H54 (cell line): Measurements from ENCODE around the gene MMP20.

ENCODE experiments used
- DNase-seq: peaks from one replicate; pipeline ENCODE4 v3.0.0; 2011; ENCODE audit warnings: low spot score, mixed read lengths; ENCODE audit not compliant: insufficient read length
- FAIRE-seq: peaks from 3 replicates; lab custom pipeline; 2011; peaks lifted over from hg19 to GRCh38; lab: Jason Lieb, UNC
- POLR2A ChIP-seq: IDR thresholded peaks from 2 replicates; pipeline ENCODE4 v1.6.1; 2011; ENCODE audit warnings: low read depth, mild to moderate bottlenecking, low read length

Gene MMP20

DNA sequence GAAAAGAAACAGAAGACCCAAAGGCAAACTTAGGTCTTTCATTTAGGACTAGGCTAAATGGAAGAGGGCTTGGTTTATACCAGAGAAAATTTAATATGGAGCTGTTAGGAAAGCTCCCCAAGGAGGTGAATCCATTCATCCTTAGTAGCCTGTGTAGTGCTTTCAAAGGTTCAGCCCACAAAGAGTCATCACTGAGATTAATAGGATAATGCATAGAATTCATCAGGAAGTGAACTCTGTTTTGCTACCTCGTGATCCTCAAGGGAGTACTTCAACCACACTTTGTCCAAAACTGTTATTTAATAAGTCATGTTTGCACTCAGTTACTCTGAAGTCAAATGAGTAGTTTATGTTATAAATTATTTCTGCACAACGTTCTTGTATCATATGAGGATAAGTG, 51.3 kb downstream of the MMP20 start:
- TF ChIP-seq POLR2A = no peak
- DNase-seq (no peak), FAIRE-seq (no peak)

DNA sequence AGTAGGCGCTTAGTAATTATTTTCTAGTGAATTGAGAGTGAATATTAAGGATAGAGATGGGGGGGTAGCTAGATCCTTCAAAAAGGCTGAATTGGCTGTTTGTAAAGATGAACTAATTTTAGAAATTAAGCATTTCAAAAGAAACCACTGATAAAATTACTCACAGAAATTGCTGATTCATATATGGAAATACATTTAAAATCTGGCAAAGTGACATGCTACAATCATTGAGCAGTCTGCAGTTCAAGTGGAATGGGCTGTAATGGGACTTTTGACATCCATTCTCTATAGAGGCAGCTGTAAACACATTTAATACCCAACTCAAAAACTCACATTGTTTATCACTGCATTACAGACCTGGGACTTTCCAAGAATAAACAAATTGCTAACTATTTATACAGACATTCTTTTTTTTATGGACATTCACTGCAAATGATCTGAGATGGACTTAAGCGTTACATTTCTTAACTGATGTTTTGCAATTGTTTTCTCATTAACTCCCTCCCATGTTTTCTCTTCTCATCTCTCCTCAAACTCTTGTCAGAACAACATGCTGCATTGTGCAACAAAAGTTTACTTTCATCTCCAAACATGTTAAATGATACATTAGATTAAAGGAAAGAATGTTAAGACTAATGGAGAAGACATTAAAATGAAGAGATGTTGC, 52.4 kb downstream of the MMP20 start:
- no peak for TF ChIP-seq POLR2A
- no peak for DNase-seq
- FAIRE-seq = no peak

DNA sequence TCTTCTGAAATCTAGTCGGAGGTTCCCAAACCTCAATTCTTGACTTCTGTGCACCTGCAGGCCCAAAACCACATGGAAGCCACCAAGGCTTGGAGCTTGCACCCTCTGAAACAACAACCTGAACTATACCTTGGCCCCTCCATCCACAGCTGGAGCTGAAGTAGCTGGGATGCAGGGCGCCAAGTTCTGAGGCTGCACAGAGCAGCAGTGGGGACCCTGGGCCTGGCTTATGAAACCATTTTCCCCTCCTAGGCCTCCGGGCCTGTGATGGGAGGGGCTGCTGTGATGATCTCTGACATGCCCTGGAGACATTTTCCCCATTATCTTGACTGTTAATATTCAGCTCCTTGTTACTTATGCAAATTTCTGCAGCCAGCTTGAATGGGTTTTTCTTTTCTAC, 56.3 kb downstream of the MMP20 start:
- FAIRE-seq = no peak
- DNase-seq = no peak
- TF ChIP-seq POLR2A = no peak

DNA sequence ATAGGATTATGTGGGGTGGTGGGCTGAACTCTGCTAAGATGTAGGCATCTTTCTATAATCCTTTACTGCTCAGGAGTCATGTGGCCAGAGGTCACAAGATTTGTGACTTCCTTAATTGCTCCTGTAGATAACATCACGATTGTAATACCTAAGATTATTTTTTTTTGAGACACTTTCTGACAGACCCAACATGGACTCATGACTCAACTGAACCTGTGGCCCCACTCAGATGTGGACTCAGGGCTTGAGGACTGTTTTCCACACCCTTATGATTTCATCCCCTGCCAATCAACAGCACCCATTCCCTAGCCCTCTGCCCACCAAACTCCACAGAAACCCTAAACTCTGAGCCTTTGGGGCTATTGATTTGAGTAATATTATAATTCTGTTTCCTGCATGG, 59.0 kb downstream of the MMP20 start:
- FAIRE-seq = no peak
- DNase-seq = no peak
- TF ChIP-seq POLR2A = no peak

DNA sequence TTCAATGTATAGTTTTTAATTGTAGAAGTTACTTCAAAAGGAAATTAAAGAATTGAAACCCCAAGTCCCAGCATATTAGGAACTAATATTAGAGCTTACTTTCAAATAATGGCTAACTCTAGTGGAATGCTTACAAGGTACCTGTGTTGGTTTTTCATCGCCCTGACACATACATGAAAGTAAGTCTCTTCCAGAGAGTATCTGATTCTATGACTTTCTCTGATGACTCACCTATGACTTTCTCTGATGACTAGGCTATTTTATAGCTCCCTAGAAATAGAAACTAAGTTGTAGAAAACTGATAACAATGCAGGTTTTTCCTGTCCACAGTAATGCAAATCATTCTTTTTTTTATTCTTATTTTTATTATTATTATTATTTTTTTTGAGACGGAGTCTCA, 61.0 kb downstream of the MMP20 start:
- DNase-seq (peak; percentile 19), FAIRE-seq (peak; percentile 68)
- no peak for TF ChIP-seq POLR2A

- DNase-seq = no peak
- TF ChIP-seq POLR2A = no peak
- FAIRE-seq = no peak
Observed at GRCh38 chr11:102561636-102562035, 63.5 kb downstream of the MMP20 start.

DNA sequence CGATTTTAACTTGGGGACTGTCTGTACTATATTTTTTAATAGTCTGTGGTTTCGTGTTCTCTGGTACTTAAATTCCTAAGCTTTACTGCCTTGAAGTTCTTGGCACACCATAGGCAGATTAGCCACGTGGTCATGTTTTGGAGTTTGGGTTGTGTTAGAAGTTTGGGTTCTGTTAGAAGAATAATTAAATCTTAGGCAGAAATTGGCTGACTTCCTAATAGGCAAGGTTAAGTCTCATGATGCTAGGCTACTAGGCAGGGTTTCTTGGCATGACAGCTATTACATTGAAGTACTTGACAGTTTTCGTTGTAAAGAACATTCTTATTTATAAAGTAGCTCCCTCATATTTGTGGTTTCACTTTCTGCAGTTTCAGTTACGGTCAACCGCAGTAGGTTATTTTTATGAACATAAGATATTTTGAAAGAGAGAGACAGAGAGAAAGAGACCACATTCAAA, 64.5 kb downstream of the MMP20 start:
- no peak for FAIRE-seq
- no peak for TF ChIP-seq POLR2A

GRCh38 chr11:102559839-102560238, 65.3 kb downstream of the MMP20 start:
- FAIRE-seq (no peak), DNase-seq (no peak)
- TF ChIP-seq POLR2A = no peak

More for the DNA sequence above, 64.5 kb downstream of the MMP20 start:
- DNase-seq = no peak

DNA sequence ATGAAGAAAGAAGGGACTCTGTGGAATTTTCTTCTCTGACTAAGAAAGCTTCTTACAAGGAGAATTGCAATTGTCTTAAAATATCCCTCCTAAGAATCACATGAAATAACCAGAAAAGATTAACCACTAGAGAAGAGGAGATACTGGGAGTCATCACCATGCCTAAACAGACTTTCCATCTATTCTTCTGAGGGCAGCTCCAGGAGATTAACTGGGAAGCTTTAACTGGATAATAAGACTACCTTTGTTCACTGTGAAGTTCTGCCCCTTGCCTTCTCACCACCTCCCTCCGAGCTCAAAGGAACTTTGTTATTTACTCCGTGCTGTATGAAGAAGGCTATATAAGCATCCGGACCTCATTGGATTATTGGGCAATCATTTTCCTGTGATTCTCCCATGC, 70.0 kb downstream of the MMP20 start:
- DNase-seq = no peak
- TF ChIP-seq POLR2A = no peak
- no peak for FAIRE-seq

DNA sequence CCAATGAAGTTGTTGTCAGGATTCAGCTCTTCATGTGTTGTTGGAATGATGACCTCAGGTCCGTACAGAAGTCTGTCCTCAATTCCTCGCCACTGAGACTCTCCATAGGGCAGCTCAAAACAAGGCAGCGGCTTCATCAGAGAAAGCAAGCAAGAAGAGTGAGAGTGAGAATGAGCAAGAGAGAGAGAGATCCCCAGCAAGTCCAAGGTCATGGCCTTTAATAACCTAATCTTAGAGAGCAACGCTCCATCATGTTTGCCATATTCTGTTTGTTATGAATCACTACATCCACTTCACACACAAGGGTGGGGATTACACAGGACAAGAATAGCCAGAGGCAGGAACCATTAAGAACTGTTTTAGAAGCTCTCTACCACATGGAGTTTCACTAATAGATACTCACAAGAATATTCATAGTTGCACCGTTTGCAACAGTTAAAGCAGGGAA, 71.3 kb downstream of the MMP20 start:
- no peak for FAIRE-seq
- no peak for TF ChIP-seq POLR2A
- DNase-seq = no peak

DNA sequence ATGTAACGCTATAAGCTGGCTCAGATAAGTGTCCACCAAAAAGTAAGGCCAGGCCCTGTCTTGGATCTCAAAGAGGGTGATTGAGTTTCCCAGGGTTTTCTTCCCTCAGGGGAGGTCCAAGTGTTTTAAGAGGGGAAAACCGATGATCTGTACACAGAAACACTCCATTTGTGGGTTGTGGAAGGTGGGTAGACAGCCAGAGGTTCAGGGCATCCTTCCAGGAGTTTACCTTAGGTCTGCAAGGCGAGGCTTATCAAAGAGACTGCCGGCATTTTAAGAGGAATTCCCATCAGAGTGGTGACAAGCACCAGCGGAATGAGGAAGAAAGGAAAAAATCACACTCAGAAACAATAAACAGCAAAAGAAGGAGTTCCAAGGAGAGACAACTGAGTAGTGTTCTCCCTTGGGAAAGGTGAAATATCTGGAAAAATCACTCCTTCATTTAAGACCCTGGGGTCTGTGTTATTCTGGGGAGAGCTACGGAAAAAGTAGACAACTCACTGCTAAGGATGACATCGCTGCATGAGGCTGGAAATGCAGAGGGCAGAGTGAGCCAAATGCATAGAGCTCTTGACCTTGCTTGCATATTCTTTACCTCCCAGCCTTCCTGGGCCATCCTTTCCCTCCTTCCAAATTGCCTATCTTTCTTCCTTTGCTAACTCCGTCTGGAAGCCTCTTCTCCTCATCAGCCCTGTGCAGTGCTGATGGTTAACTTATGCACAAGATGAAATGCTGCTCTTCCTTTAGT, 72.5 kb downstream of the MMP20 start:
- DNase-seq (no peak), FAIRE-seq (peak; percentile 57)

GRCh38 chr11:102552020-102552419, 73.1 kb downstream of the MMP20 start:
- FAIRE-seq (no peak), DNase-seq (no peak)
- no peak for TF ChIP-seq POLR2A

More for the DNA sequence above, 72.5 kb downstream of the MMP20 start:
- TF ChIP-seq POLR2A = no peak

DNA sequence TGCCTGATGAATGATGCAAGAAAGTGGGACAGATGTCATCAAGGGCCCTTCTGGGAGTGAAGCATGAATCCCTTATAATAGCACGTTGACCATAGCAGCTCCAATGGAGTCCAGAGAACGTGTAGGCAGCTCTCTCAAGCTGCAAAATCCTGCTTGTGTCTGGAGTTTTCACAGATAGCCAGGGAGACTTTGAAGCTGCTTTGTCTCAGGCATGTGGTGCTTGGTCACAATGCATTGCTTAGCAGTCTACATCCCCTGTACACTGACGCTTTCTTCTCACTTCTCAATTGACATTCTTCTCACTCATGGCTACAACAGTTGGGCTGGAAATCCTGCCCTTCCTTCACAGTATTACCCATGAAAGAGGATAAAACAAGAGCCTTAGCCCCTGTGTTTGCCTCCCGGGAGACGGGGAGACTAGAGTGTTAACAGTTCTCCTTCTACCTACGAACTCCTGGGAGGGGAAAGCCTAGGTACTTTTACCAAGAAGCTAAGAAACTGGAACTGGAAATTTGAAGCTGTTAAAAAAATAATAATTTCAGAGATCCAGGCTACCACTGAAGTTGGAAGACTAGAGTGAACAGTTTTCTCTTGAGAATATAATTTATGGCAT, 73.9 kb downstream of the MMP20 start:
- no peak for FAIRE-seq
- TF ChIP-seq POLR2A = no peak
- DNase-seq = no peak

DNA sequence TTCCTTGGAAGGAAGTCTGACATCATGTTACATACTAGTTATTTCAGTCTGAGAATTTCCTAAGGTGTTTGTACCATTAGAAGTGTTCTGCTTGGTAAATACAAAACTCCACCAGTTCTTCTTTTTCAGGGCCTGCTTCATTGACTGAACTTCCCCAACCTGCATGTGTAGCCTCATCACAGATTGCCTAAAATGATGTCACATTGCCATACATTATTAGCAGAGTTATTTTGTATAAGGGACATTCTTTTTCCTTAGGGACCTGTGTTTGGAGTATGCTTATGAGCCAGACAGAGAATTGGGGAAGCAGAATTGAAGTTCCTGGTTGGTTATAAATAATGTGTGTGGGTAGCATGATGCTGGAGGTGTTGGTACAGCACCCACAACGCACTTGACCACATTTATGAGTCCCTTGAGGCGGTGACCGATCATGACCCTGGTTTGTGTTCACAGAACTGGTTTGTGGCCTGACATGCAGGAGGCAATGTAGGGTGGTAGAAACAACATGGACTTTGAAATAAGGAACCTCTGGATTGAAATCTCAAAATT, 78.1 kb downstream of the MMP20 start:
- no peak for FAIRE-seq
- no peak for TF ChIP-seq POLR2A
- no peak for DNase-seq
